HG03097 (cell line): ENCODE data around the gene PPP2R2C.

Source experiments
- ATAC-seq: cut with Tn5 transposase; IDR thresholded peaks from one replicate; pipeline ENCODE4 v1.9.1; 2021; ENCODE audit not compliant: unreplicated experiment, low FRiP score

PPP2R2C gene

DNA sequence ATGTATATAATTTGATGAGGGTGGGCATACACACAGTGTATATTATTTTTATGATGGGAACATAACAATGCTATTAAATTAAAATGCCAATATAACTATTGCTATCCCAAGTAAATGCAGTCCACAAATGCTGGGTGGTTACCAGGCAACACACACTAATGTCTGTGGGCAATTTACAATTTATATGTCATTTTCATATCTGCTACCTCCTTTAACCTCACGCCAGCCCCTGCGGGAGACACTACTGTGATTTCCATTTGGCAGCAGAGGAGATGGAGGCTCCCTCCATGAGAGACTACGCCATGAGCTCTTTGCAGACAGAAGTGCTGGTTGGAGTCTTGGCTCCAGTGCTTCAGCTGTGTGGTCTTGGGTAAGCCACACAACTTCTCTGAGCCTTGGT is 87.9 kb downstream of the PPP2R2C start:
- ATAC-seq = no peak

DNA sequence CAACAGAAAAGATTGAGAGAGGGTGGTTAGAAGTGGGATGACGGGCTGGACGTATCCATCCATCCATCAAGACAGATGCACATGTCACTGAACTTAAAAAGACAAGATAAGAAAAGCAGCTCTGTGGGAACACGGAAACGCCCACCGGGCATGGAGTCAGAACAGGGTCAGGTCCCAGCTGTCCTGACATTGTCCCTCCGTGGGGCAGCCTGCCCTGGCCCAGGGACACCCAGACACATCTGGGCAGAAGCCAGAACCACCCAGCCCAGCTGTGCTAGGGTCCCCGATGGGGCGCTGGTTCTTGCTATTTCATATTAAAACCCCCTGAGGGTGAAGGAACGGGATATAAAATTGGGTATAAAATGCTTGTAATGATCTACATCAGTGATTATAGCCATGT is 88.5 kb downstream of the PPP2R2C start:
- no peak for ATAC-seq

- ATAC-seq = no peak
Measured at GRCh38 chr4:6383009-6383404, 89.4 kb downstream of the PPP2R2C start.

GRCh38 chr4:6381571-6382123 is 90.8 kb downstream of the PPP2R2C start:
- ATAC-seq = no peak

DNA sequence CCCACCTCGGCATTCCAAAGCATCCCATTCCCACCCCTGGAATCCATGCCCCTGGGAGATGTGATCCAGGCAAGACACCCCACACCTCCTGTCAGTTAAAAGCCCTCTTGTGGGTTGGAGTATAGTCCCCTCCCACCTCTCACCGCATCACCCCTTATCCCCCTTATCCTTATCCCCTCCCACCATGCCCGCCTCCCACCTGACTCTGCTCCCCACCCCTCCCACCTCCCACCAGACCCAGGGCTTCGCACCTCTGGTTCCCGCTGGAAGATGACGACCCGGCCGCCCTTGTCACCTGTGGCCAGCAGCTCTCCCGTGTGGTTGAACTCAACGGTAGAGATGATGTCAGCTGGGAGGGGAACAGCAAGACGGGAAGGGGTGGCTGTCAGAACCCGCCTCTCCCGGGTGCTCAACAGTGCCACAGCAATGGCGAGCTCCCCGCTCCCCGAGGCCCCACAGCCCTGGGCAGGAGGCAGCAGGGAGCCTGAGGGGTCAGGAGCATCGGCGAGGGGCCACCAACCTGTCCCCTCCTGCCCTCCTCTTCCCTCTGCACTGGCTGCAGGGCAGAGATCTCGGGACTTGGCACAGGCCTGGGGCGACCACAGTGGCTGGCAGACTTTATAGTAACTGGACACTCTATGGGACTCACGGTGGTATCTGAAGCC is 91.5 kb downstream of the PPP2R2C start:
- no peak for ATAC-seq

DNA sequence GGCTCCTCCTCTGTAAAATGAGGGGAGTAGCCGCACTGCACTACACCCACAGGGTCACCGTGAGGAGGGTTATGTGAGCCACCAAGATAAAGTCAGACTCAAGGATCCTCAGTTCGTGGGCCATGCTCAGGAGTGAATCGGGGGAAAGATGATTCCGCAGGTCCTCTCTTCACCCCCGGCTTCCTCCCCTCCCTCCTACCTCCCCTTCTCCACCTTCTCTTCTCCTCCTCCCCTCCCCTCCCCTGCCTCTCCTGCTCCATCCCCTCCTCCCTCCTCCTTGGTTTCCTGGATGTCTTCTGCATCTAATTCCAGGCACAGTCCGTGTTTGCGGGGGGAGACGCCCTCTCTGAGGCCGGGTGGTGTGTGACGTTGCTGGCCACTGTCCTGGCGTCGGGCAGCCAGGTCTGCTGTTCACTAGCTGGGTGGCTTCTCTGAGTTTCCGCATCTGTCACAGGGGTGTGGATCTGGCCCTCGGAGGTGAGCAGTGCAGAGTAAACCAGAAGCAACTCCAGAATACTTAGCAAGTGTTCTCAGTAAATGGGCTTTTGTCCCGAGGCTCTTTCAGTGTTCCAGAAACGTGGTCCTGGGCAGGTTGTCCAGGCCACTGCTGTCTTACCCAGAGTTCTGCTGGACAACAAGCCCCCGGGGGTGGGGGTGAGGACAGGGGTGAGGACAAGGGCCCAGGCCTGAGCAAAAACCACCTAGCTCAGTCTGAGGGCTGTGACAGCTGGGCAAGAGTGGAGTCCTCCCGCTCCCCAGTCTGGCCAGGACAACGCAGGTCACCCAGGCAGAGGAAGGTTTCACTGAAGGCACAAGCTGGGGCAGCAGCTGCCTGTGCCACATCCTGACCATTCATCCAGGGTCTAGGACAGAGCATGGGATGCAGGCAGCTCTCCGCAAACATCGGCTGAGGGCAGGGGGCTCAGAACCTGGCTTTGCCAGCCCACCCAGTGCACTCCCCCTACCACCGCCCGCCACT is 92.4 kb downstream of the PPP2R2C start:
- no peak for ATAC-seq

DNA sequence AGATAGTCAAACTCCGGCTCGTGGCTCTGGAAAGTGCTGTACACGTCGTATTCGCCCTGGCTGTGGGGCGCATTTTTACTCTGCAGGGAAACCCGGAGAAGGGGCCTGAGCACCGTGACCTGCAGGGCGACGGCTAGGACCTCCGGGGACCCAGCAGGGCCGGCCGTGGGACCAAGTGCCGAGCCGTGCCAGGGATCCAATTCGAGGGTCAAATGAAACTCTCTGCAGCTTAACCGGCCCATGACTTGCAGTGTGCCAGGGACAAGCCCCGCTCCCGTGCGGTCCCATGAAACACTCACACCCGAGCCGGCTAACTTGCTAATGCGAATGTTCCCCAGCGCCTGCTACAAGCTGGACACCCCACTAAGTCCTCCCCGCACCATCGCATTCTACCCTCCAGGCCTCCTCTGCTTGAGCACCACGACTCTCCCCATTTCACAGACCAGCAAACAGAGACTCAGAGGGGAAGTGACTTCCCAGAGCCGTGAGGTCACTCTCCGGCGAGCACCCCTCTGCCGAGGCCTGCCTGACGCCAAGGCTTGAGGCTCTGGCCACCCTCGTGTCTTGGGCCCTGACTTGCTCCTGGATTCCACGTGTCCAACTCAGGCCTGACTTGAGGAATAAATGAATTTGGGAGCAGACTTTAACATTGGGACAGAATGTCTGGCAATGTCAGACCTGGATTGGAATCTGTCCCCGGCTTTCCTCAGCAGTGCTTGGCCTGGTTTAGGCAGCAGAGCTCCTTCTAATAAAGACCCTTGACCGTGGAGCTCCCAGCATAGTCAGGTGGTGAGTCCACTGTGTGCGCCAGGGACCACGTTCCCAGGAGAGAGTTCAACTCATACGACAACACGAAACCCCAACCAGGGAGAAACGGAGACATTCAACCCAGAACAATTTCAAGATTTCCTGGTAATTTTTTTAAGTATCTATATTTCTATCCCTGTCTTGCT is 93.6 kb downstream of the PPP2R2C start:
- no peak for ATAC-seq

GRCh38 chr4:6377626-6378492 is 94.6 kb downstream of the PPP2R2C start:
- no peak for ATAC-seq

GRCh38 chr4:6375620-6376295 is 96.7 kb downstream of the PPP2R2C start:
- no peak for ATAC-seq

- ATAC-seq = no peak
Measured at GRCh38 chr4:6374575-6374974, 97.8 kb downstream of the PPP2R2C start.

- ATAC-seq = no peak
Measured at GRCh38 chr4:6373541-6374410, 98.6 kb downstream of the PPP2R2C start.

DNA sequence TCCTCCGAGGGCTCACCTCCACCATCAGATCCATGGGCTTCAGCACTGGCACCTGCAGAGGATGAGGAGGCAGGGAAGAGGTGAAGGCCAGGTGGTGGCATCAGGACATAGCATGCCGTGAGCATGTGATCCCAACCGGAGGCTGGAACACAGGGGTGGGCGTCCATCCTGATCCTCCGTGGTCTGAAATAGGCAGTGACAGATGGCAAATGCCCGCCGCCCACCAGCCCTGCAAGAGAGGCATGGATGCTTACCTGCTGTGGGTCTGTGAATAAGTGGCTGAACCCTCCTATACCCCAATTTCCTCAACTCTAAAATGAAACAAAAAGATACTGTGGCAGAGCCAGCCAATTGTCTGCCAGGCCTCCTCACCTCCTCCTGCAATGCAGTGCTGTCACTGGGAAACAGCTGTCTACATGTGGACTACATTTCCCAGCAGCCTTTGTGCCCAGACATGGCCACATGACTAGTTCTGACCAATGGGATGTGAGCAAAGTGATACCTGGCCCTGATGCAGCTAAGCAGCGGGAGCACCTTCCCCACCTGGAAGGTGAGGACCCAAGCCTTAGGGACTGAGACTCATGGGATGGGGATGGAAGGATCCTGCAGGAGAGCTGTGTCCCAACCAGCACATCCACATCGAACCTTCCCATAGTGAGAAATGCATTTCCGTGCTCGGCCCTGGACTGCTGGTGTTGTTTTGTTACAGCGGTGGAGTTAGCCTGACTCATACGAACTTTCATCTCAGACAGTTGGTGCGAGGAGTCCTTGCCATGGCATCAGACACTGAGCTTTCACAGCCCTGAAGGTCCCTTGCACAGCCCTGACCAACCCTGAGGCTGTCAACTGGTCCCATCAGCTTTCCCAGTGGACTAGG is 99.5 kb downstream of the PPP2R2C start:
- ATAC-seq = no peak

GRCh38 chr4:6371812-6372211 is 100.6 kb downstream of the PPP2R2C start:
- no peak for ATAC-seq

- ATAC-seq = no peak
Measured at GRCh38 chr4:6371271-6371670, 101.1 kb downstream of the PPP2R2C start.

DNA sequence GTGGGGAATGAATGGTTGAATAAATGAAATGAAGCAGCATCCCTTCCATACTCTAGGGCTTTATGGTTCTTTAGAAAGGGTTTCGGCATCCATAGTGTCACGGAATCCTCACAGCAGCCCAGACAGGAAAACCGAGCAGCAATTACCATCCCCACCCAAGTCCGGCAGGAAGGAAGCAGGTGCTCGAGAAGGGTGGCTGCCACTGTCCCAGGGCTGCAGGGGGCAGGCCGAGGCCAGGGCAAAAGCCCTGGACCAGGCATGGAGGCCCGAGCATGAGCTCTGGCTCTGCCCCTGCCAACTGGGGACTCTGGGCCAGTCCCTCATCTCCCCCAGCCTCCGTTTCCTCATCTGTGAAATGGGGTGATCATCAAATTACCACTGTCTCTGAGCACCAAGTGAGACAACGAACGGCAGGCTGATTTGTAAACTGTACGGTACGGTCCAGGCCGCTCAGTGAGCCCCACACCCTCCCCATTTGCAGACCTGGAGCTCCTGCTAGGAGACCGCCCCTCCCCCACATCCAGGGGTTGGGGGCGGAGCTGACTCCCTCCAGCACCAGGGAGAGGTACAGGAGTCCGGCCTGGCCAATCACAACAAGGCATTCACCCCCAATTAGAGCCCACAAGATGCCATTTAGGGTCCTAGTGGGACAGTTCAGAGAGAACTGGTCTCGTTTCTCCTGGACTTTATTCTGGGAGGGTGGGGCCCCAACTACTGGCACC is 102.3 kb downstream of the PPP2R2C start:
- ATAC-seq = no peak

- ATAC-seq = no peak
Measured at GRCh38 chr4:6369511-6369910, 102.9 kb downstream of the PPP2R2C start.
